UCSD-AML1 (cell line): Measurements from ENCODE around the gene FARP1.

Experiments used
- DNase-seq: peaks from one replicate; lab custom pipeline; 2025; ENCODE audit not compliant: unreplicated experiment; lab: John Stamatoyannopoulos, UW

The FARP1 gene

GRCh38 chr13:98493042-98493712, 350.3 kb downstream of the FARP1 start:
- no peak for DNase-seq

DNA sequence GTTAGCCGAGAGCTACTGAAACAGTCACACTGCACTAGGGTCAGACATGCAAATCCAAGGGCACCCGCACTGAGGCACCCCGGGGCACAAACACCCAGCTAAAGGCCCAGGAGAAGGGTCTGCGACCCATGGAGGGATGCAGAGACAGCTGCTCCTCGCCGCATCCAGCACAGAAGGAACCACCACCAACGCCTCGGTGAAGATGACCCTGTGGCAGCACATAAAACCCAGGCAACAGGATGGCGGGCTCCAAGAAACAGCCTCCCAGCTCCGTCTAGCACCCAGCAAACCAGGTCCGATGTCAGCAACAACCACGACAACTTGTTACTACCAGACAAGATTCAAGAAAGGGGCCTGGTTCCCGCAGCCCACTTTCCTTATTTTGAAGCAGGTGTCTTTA, 351.9 kb downstream of the FARP1 start:
- DNase-seq = no peak

- no peak for DNase-seq
These were observed 353.0 kb downstream of the FARP1 start for GRCh38 chr13:98495627-98496478.

GRCh38 chr13:98496479-98496791, 353.5 kb downstream of the FARP1 start:
- no peak for DNase-seq

GRCh38 chr13:98496966-98497365, 354.1 kb downstream of the FARP1 start:
- no peak for DNase-seq

DNA sequence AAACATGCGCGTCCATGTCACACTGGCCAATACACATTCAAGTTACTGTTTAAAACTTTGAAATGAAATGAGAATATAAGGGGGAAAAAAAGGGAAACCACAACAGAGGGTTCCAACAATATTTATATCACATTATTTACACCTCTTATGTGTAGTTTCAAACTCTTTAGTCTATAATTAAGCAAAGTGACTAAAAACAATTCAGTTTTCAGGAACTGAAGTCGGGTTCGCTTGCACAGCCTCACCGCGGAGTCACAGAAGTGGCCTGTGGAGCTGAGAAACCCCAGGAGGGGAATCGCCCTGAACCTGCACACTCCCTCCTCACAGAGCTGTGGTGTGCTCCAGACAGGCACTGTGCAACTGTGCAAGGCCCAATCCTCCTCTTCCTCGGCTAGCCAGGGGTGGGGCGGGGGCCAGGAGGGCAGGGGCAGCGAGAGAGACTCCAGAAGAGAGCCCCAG, 358.1 kb downstream of the FARP1 start:
- no peak for DNase-seq

DNA sequence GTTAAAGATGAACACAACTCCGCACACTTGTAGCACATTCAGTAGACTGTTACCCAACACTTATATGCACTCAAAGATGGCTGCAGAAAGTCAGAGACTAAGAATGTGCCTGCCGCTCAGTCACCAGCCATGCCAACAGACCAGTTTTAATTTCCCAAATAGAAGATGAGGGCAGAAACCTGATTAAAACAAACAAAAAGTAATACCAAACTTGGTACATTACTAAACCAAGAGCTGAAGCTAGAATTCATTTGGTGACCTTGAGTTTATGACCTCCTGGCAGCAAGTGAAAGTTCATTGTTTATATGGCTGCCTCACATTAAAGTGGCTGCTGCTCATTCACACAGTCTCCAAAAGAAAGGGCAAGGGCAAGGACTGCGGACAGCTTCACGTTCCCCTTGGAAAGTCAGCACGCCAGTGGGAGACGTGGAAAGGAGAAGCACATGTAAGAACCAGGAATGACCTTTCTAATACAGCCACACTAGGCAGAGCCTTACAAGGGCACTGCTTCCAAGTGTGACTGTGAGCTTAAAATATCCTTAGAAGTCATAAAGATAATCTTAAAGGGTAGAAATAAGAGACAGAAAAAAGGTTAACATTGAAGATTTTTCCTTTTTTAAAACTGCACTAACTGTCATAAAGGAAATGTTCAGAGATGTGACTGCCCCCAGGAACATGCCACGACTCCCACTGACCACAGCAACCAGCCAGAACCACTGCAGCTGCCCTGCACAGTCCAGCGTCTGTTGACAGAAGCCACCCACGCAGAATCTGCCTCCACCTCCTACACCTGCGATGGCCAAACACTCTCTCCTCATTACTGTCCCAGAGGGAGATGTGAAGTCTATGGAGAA, 360.5 kb downstream of the FARP1 start:
- no peak for DNase-seq

DNA sequence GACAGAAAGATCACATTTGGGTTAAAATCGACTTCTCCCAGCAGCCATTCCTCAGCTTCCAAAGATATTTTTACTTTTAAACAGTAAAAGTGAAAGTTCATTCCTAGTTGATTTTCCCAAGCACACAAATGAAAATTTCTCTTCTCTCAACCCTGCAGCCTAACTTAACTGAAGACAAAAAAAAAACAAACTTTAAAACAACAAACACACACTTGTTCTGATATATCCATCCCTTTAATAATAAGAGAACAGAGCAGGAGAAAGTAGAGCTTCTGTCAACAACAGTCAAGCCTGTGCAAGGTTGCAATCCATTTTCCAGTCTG, 361.1 kb downstream of the FARP1 start:
- DNase-seq = no peak

DNA sequence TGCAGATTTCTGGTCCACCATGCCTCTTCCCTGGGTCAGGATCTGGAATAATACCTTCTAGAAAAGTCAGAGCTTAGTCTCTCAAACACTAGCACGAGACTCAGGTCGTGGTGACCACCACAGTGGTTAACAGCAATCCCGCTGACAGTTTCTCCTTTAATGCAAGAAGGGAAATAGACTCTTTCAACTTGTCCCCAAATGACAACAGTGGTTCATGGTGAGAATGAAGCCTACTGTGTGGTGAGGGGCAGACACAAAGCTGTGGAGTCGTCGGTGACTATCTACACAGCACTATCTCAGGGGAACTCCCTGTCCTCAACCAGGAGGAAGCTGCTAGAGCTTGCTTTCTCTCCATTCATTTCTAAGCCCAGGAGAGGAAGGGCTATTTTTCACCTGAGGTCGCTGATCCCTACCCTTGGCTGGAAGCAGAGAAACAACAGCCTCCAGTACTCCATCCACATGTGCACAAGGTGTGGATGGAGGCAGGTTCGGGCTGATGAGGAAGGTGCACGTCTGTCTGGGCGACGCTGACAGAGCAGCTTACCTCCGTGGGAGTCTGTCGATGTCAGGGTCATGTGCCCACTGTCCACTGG, 361.6 kb downstream of the FARP1 start:
- no peak for DNase-seq
